HG03060 (cell line): ENCODE data around the gene BSPRY.
"Not testable (repeated sequence)": the region's sequence is repeated elsewhere in the genome, so short reads cannot be mapped to it uniquely, and the experiment has no call there.

Experiments used
- ATAC-seq: cut with Tn5 transposase; IDR thresholded peaks from one replicate; pipeline ENCODE4 v1.9.1; 2021; ENCODE audit warnings: low read depth, moderate number of reproducible peaks; ENCODE audit not compliant: unreplicated experiment

BSPRY gene

DNA sequence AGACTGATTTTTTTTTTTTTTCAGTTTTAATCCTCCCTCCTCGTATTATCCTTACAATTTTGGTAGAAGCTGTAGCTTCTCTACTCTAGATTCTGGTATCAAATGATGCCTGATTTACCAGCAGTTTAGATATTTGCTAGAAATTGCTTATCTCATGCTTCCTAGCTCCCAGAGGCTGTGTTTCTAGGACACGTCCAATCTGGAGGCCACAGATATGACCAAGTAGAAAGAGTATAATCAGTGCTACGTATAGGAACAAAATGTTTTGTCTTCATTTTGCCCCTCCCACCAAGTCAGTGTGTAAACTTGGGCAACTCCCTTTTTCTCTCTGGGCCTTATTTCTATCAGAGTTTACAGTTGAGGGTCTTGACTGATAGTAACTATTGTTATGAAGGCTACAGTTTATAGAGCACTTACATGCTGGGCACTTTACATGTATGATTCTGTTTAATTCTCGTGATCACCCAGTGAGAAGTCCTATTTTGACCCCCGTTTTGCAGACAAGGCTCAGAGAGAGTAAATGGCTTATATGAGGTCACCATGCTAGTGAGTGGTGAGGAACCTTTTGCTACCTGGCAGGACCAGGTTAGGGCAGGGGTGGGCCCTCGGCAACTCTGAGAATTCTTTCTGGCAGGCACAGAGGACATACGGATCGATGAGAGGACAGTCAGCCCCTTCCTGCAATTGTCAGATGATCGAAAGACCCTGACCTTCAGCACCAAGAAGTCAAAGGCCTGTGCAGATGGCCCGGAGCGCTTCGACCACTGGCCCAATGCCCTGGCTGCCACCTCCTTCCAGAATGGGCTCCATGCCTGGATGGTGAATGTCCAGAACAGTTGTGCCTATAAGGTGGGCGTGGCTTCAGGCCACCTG lies 19.9 kb downstream of the BSPRY start:
- no peak for ATAC-seq

DNA sequence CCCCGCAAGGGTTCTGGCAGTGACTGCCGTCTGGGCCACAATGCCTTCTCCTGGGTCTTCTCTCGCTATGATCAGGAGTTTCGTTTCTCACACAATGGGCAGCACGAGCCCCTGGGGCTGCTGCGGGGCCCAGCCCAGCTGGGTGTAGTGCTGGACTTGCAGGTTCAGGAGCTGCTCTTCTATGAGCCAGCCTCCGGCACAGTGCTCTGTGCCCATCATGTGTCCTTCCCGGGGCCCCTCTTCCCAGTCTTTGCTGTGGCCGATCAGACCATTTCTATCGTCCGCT lies 20.5 kb downstream of the BSPRY start:
- no peak for ATAC-seq

DNA sequence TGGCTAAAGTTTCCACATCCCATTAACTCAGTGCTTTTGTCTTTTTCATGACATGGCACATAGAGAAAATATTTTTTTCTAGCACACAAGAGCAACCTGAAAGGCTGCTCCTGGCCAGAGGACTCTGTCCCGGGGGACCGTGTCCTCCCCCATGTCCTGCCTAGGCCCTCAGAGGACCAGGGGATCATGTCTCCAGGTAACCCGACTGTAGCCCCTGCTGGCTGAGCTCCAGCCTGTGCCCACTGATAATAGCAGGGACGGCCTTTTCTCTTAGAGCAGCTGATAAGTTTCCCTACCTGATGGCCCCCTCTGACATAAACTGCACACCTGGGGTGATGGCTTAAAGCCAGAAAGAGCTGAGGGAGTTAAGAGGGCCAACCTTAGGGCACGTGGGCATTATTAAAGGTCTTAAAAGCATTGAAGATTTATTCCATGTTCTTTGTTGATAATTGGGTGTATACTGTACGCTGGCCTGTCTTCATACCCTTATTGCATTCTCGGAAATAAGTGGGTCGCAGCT lies 21.5 kb downstream of the BSPRY start:
- no peak for ATAC-seq

DNA sequence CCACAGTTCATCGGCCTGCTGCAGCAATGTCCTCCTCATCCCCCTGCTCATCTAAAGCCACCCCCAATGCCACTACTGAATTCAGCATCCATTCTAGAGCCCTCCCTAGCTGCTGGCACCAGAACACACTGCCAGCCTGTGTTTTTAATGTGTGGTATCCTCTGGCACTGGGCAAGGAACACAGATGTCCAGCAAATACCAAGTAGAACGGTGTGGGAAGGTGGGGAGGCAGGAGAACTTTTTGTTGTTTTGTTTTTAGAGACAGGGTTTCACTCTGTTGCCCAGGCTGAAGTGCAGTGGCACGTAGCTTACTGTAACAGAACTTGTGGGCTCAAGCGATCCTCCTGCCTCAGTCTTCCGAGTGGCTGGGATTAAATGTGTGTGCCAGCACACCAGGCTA lies 22.7 kb downstream of the BSPRY start:
- no peak for ATAC-seq

DNA sequence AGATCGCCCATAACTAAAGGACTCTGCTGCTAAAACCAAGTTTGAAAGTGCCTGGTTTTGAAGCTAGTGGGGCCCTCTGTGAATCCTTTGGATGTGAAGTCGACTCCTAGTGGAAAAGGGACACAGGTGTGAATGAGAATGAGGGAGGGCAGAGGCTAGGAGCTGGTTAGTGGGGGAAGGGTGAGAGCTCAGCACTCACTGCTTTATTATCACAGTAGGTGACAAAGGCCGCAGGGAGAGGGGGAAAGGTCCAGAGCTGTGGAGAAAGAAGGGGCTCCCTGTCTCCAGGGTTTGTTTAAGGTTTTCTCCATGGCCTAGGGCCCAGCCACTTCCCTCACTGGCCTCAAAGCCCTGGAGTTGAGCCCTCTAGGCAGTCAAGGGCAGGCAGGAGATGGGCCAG lies 23.9 kb downstream of the BSPRY start:
- no peak for ATAC-seq

DNA sequence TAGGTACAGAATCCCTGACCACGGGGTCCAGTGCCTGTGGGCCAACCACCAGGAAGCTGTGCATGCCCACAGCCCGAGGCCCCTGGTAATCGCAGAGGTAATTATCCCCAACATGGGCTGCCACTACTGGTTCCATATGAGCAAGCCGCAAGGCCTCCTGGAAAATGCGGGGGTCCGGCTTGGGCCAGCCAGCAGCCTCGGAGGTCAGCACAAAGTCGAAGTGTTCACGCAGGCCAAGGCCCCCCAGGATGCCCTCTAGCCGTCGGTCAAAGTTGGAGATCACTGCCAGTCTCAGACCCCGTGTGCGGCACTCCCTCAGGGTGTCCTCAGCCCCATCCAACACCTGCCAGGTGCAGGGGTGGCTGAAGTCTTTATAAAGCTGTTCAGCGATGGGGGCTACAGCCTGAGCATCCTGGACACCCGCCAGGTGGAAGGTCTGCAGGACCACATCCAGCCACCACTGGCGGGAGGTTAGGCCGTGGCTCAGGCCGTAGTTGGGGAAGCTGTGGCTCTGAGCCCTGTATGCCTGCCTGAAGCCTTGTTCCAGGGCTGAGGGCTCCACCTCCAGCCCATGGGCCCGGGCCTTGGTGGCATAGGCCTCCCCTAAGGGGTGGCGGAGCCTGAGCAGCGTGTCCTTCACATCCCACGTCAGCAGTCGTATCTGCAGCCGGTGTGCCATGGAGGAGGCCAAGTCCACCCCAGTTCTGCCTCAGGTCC lies 24.5 kb downstream of the BSPRY start:
- ATAC-seq, result no peak

DNA sequence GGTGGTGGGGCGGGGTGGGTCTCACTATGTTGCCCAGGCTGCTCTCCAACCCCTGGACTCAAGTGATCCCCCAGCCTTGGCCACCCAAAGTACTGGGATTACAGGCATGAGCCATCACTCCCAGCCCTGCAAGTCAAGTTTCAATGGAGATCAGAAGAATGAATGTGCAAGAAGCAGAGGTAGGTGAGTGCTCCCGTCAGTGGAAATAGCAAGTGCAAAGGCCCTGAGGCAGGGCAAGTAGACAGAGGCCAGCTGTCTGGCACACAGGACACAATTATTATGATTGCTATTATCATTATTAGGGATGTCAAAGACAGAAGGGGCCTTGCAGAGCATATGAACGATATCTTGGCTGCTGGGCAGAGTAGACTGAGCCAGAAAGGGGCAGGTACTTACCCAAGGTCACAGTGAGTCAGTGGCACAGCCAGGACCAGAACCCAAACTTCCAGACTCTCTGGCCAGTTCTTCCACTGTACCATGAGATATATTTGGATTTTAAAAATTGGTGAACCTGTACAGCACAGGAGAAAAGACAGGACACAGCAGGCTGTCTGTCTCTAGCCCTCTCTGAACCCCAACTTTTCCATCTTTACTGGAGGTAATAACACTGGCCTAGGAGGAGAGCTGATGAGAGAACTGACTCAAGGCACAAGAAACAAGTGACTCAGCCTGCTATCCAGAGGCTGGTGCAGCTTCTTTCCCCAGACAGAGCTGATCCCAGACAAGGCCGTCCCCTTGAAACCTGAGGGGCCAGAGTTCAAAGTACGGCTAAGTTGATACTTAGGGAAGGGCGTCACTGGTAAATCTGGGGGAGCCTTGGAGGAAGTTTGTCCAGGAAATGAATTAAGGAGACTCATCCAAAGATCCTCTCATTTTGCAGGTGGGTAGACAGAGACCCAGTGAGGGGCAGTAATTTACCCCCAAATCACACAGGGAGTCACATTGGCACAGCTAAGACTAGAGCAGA lies 26.0 kb downstream of the BSPRY start:
- ATAC-seq, result no peak

DNA sequence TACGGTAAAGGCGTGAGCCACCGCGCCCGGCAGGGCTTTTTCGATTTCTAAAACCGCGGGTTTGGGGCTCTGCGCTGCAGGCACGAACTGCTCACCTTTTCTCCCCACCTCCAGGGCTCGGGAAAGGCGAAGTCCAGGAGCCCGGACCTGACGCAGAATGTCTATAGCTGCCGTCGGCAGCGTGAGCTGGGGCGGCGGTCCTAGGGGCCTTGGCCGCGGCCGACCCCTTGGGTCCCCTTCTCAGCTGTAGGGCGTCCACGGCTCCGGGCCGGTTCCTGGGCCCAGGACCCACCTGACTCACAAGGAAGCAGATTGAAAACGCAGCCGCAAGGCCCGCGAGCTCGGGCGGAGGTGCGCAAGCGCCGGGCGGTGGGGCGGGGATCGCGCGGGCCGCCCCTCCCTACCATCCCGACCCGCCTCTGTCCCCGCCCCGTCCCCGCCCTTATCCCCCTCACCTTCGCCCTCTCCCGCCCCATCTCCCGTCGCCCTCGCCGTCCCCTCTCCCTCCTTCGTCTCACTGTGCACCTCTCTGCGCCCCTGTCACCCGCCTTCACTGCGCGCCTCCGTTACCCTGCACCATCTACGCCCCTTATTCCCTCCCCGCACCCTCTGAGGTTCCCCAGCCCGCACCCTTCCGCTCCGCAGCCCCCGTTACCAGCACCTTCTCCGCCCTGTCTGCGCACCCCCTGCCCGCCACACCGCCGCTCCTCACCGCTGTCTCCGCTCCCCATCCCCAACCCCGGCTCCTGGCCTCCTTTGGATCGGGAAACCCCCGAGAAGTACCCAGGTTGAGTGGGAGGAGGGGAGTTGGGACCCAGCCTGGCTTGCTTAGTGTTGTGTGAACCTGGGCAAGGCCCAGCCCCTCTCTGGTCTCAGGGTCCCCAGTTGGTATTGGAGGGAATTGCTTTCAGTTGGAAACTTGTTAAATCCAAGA lies 27.6 kb downstream of the BSPRY start, which contains the start of gene HDHD3:
Gene HDHD3, minus strand, starts transcription at position 353 of the 934 bp plus-strand sequence. CDS start 2,632 bp downstream, outside the sequence.
- no peak for ATAC-seq

DNA sequence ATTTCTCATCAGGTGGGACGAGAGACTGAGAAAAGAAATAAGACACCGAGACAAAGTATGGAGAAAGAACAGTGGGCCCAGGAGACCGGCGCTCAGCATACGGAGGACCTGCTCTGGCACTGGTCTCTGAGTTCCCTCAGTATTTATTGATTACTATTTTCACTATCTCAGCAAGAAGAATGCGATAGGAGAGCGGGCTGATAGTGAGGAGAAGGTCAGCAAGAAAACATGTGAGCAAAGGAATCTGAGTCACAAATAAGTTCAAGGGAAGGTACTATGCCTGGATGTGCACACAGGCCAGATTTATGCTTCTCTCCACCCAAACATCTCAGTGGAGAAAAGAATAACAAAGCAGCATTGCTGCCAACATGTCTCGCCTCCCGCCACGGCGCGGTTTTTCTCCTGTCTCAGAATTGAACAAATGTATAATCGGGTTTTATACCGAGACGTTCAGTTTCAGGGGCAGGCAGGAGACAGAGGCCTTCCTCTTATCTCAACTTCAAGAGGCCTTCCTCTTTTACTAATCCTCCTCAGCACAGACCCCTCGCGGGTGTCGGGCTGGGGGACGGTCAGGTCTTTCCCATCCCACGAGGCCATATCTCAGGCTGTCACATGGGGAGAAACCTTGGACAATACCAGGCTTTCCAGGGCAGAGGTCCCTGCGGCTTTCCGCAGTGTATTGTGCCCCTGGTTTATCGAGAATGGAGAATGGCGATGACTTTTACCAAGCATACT lies 29.9 kb downstream of the BSPRY start:
- ATAC-seq, result not testable (repeated sequence)

DNA sequence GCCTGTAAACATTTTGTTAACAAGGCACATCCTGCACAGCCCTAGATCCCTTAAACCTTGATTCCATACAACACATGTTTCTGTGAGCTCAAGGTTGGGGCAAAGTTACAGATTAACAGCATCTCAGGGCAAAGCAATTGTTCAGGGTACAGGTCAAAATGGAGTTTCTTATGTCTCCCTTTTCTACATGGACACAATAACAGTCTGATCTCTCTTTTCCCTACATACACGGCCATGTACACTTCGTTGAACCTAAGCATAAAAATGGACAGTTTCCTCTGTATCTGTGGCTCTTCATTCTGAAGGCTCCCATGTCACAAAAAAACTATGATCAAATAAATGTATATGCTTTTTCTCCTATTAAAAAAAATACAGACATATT lies 30.5 kb downstream of the BSPRY start:
- not testable (repeated sequence) for ATAC-seq

DNA sequence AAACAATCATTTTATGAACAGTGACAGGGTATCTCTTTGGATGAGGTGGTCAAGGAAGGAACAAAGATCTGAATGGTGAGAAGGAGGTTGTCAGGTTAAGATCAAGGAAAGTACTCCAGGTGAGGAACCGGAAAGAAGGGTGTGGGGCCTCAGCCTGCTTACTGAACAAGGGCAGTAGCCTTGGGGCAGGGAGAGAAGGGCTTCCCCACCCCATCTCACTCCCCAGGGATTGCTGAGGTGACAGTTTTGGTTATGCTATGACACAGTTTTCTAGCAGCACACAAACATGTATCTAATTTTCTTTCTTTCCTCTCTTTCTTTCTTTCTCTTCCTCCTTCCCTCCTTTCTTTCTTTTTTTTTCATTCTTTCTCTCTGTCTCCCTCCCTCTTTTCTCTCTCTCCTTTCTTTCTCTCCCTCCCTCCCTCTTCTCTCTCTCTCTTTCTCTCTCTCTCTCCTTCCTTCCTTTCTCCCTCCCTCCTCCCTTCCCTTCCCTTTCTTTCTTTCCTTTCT lies 31.6 kb downstream of the BSPRY start:
- no peak for ATAC-seq

DNA sequence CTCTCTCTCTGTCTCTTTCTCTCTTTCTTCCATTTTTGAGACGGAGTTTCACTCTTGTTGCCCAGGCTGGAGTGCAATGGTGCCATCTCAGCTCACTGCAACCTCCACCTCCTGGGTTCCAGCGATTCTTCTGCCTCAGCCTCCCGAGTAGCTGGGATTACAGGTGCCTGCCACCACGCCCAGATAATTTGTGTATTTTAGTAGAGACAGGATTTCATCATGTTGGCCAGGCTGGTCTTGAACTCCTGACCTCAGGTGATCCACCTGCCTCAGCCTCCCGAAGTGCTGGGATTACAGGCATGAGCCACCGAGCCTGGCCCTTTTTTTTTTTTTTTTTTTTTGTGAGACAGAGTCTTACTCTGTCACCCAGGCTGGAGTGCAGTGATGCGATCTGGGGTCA lies 32.1 kb downstream of the BSPRY start:
- not testable (repeated sequence) for ATAC-seq

DNA sequence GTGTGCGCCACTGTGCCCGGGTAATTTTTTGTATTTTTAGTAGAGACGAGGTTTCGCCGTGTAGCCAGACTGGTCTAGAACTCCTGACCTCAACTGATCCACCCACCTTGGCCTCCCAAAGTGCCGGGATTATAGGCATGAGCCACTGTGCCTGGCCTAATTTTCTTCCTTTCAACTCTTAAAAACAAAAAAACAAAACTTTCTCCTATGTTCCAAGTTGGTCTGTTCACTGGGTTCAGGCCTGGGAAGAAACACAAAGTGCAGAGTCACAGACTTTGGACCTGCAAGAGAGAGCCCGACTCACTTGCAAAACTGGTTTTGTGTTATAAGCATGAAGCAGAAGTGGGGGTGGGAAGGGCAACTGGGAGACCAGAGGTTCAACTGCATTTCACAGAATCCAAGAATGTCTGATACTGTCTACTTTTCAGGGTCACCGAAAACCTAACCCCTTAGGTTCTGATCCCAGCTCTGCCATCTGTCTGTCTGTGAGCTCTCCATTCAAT lies 32.6 kb downstream of the BSPRY start:
- no peak for ATAC-seq

DNA sequence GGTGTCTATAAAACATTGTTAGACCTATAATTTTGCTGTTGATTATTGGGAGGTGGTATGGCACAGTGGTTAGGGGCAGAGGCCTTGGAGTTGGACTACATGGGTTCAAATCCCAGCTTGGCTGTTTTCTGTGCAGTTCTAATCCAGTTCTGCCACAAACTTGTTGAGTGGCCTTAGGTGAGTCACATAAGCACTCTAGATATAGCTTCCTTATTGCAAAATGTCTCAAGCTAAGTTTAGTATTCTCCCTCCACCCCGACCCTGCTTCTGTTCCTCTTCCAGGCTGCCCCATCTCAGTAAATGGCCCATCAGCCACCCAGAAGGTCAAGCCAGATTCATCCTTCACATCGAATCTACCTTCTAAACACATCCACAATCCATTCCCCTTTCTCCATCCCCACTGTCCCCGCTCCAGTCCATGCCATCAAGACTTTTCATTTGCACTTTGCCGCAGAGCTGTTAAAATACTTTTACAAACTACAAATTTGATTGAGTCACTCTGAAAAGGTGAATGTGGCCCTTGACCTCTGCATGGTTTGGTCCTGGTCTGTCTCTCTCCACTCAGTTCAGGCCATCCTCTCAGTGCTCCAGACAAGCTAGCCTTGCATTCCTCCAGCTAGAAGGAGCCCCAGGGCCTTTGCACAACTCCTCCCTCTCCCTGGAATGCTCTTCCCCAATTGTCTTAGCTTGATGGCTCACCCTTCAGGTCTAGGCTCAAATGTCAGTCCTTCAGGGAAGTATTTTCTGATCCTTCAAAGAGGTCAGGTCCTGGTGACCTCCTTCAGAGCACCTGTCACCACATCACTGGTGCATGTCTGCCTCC lies 37.4 kb downstream of the BSPRY start:
- ATAC-seq, result no peak

DNA sequence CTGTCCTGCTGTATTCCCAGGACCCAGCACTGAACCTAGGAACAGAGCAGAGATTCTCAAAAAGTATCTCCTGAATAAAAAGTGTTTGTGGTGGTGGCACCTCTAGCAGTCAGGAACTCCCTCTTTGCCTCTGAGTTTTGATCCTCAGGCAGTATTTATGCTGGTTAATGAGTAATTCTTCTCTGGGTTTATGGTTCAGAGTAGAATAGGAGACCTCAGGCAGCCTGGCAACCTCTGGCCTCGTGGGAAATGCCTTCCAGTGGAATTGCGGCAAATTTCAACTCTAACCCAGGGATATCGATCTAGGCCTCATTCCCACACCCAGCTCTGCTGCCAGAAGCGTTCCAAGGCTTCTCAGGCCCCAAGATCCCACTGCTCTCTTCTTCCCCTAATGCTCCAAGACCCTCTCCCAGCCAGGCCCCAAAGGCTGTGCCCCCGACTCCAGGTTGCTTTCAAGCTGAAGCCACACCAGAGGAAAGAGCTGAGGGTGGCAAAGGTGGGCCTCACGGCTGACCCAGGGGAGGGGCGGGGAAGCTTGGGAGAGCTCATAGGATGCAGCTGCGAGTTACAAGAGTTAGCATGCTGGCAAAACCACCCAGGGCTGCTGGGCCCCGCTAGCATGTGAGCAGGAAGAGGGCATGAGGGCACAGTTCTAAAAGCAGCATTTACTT lies 38.4 kb downstream of the BSPRY start:
- ATAC-seq, result no peak

DNA sequence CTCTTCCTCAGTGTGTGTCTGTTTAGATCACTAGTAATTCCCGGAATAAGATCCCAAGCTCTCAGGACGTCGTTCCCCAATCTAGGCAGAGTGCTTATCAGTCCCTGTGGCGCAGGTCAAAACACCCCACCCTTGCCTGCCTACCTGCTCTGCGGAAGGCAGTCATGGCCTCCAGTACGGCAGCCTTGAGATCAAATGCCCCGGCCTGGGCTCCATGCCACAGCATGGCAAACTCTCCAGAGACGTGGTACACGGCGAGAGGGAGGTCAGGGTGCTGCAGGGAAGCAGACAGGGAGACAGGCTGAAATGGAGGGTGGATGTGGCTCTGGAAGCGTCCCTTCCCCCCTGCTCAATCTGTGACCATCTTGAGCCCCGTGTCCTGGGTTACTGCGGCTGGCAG lies 39.5 kb downstream of the BSPRY start:
- ATAC-seq, result no peak

DNA sequence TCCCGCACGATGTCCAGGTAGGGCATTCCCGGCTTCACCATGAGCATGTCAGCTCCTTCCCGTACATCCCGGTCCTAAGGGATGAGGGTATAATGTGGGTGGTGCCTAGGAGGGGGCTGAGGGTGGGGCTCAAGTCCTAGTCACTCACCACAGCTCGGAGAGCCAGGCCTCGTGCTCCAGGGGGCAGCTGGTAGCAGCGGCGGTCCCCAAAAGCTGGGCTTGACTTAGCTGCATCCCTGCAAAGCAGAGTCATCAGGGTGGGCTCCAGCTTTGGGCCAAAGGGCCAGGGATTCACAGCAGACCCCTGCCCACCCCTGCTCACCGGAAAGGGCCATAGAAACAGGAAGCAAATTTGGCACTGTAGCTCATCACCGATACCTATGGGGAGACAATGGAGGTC lies 40.1 kb downstream of the BSPRY start:
- ATAC-seq, result no peak
